AG04449 (cell line): Measurements from ENCODE around the gene SKI.
"Not testable (repeated sequence)": the region's sequence is repeated elsewhere in the genome, so short reads cannot be mapped to it uniquely, and the experiment has no call there.

Source experiments
- CTCF ChIA-PET: fragments of 350-600 bp; formaldehyde crosslinking; extraction: SDS; loops from one replicate; lab custom pipeline; 2021; ENCODE audit warnings: antibody characterized with exemption; lab: Yijun Ruan, JAX
- POLR2A ChIA-PET: fragments of 400-600, 350-600 bp; formaldehyde crosslinking; extraction: SDS; loops from one replicate; lab custom pipeline; 2020; ENCODE audit warnings: antibody characterized with exemption, inconsistent platforms; lab: Yijun Ruan, JAX
- DNase-seq: peaks from one replicate; pipeline ENCODE4 v3.0.0-alpha.2; 2010; ENCODE audit warnings: low read depth, low spot score
- H3K4me3 ChIP-seq: 2 replicates; pipeline ENCODE4 v1.5.1; 2011; ENCODE audit warnings: low read depth, mild to moderate bottlenecking, control low read depth, low read length
- CTCF ChIP-seq: IDR thresholded peaks from one replicate; pipeline ENCODE4 v1.5.1; 2011; ENCODE audit warnings: mild to moderate bottlenecking, moderate library complexity, low read length, control low read depth, inconsistent platforms; ENCODE audit not compliant: insufficient read depth; ENCODE audit errors: missing control alignments

The SKI gene

GRCh38 chr1:2322581-2323211 is 94.6 kb downstream of the SKI start:
- no peak for TF ChIP-seq CTCF
- POLR2A ChIA-PET, result interaction anchor here (1.0 kb wide), 2 partner anchors 94 to 95 kb away, joined by 3 to 6 read pairs; no protein-coding TSS in a partner anchor
- CTCF ChIA-PET, result interaction anchor here (1.0 to 3.9 kb wide), 4 partner anchors 11 to 88 kb away, joined by 4 to 16 read pairs (median 4); no protein-coding TSS in a partner anchor
- H3K4me3 ChIP-seq, result no peak overlapping the region
- no peak for DNase-seq

- no peak for DNase-seq
- TF ChIP-seq CTCF, result no peak
- POLR2A ChIA-PET, result no interaction called here
- no peak overlapping the region for H3K4me3 ChIP-seq
- CTCF ChIA-PET, result interaction anchor here (1.6 kb wide), 1 partner anchor 8 kb away, joined by 9 read pairs; no protein-coding TSS in a partner anchor
Observed at GRCh38 chr1:2323451-2323974, 95.4 kb downstream of the SKI start.

- TF ChIP-seq CTCF, result no peak
- POLR2A ChIA-PET, result no interaction called here
- H3K4me3 ChIP-seq, result no peak overlapping the region
- no peak for DNase-seq
- CTCF ChIA-PET, result interaction anchor here (1.3 to 1.6 kb wide), 3 partner anchors 10 to 13 kb away, joined by 4 to 9 read pairs (median 4); no protein-coding TSS in a partner anchor
Observed at GRCh38 chr1:2324553-2325366, 96.6 kb downstream of the SKI start.

- CTCF ChIA-PET, result interaction anchor here (1.3 to 1.6 kb wide), 2 partner anchors 12 to 15 kb away, joined by 4 read pairs; no protein-coding TSS in a partner anchor
- TF ChIP-seq CTCF, result no peak
- no peak overlapping the region for H3K4me3 ChIP-seq
- DNase-seq, result no peak
- POLR2A ChIA-PET, result no interaction called here
Observed at GRCh38 chr1:2326524-2326923, 98.4 kb downstream of the SKI start.

GRCh38 chr1:2327162-2327561 is 99.0 kb downstream of the SKI start:
- POLR2A ChIA-PET, DNase-seq, CTCF ChIA-PET, H3K4me3 ChIP-seq: not testable (repeated sequence)

- POLR2A ChIA-PET, result no interaction called here
- TF ChIP-seq CTCF, result no peak
- DNase-seq, result no peak
- CTCF ChIA-PET, result no interaction called here
- no peak overlapping the region for H3K4me3 ChIP-seq
Observed at GRCh38 chr1:2327841-2328240, 99.7 kb downstream of the SKI start.
